Left ventricle myocardium inferior (tissue), 1 donor: ENCODE data around the gene TMEM92. TPM values are rescaled to one million over a fixed set of nuclear protein-coding genes. Genes with fewer than 3 reads are reported as not detected.

Experiments
- DNase-seq: peaks from one replicate; pipeline ENCODE4 v3.0.0-alpha.2; 2020
- H3K27ac ChIP-seq: fragments of 200-600 bp; replicated peaks from 2 replicates; pipeline ENCODE4 v1.8.0; 2021
- H3K27me3 ChIP-seq: fragments of 200-600 bp; 2 replicates; pipeline ENCODE4 v1.8.0; 2021; ENCODE audit warnings: low read depth
- H3K36me3 ChIP-seq: fragments of 200-600 bp; 2 replicates; pipeline ENCODE4 v1.8.0; 2021
- H3K4me1 ChIP-seq: fragments of 200-600 bp; 2 replicates; pipeline ENCODE4 v1.8.0; 2021
- H3K4me3 ChIP-seq: fragments of 200-600 bp; 2 replicates; pipeline ENCODE4 v1.8.0; 2021; ENCODE audit warnings: mild to moderate bottlenecking, moderate library complexity
- H3K9me3 ChIP-seq: fragments of 200-600 bp; replicated peaks from 2 replicates; pipeline ENCODE4 v1.8.0; 2021
- CTCF ChIP-seq: fragments of 200-600 bp; IDR thresholded peaks from 2 replicates; pipeline ENCODE4 v1.8.0; 2021; ENCODE audit warnings: antibody characterized with exemption, mild to moderate bottlenecking, borderline replicate concordance
- intact Hi-C: fragments of 100-400 bp; cut with micrococcal nuclease; formaldehyde crosslinking; loops from one replicate; pipeline ENCODE4 v1.11.0; 2022
- total RNA-seq: library from RNA; stranded (reverse); fragmentation: NEBNext Ultra II Directional; extraction: Animal tissue kit (Norgen Biotek cat#: 25700); gene quantifications from one replicate; pipeline ENCODE4 v1.2.1, GENCODE V29; 2021
- donor health status: DM: no; HTN: yes; CAD: no; lungs with severe emphysema.

TMEM92 gene
- total RNA-seq, 1 donor from 2014 or later: not detected

- H3K4me3 ChIP-seq: no peak overlapping the region
- no peak for TF ChIP-seq CTCF
- H3K27me3 ChIP-seq: peaks cover 71% of the 10 kb centered on the region
- H3K9me3 ChIP-seq: no peaks in the 10 kb centered on the region
- no peak for DNase-seq
- intact Hi-C loops: loop anchor here (5.0 kb wide), 1 partner anchor 73 kb away; the partner anchor contains the start of gene COL1A1
- no peaks in the 10 kb centered on the region for H3K36me3 ChIP-seq
- no peak overlapping the region for H3K27ac ChIP-seq
- H3K4me1 ChIP-seq: peaks cover 17% of the 10 kb centered on the region
These were observed 593 bp downstream of the TMEM92 start for GRCh38 chr17:50274897-50275221.

- peaks cover 75% of the 10 kb centered on the region for H3K27me3 ChIP-seq
- intact Hi-C loops: no loop called here
- H3K36me3 ChIP-seq: no peaks in the 10 kb centered on the region
- DNase-seq: no peak
- peaks cover 16% of the 10 kb centered on the region for H3K4me1 ChIP-seq
- no peaks in the 10 kb centered on the region for H3K9me3 ChIP-seq
- no peak overlapping the region for H3K27ac ChIP-seq
- no peak overlapping the region for H3K4me3 ChIP-seq
- no peak for TF ChIP-seq CTCF
These were observed 1.0 kb downstream of the TMEM92 start for GRCh38 chr17:50275279-50275678.

GRCh38 chr17:50276588-50277356 is 2.5 kb downstream of the TMEM92 start:
- no peak for TF ChIP-seq CTCF
- Histone ChIP-seq H3K36me3 (no peaks in the 10 kb centered on the region), H3K4me1 (peaks cover 13% of the 10 kb centered on the region), H3K27me3 (peaks cover 85% of the 10 kb centered on the region), H3K4me3 (no peak overlapping the region), H3K27ac (no peak overlapping the region), H3K9me3 (no peaks in the 10 kb centered on the region)
- intact Hi-C loops: no loop called here
- no peak for DNase-seq

GRCh38 chr17:50277357-50277754 is 3.1 kb downstream of the TMEM92 start:
- H3K36me3 ChIP-seq: no peaks in the 10 kb centered on the region
- peaks cover 11% of the 10 kb centered on the region for H3K4me1 ChIP-seq
- no peak for DNase-seq
- peaks cover 85% of the 10 kb centered on the region for H3K27me3 ChIP-seq
- H3K4me3 ChIP-seq: no peak overlapping the region
- H3K27ac ChIP-seq: no peak overlapping the region
- TF ChIP-seq CTCF: no peak
- intact Hi-C loops: no loop called here
- H3K9me3 ChIP-seq: no peaks in the 10 kb centered on the region

- peaks cover 80% of the 10 kb centered on the region for H3K27me3 ChIP-seq
- no peaks in the 10 kb centered on the region for H3K4me1 ChIP-seq
- no peak overlapping the region for H3K27ac ChIP-seq
- TF ChIP-seq CTCF: no peak
- no peak for DNase-seq
- no peak overlapping the region for H3K4me3 ChIP-seq
- no peaks in the 10 kb centered on the region for H3K9me3 ChIP-seq
- no peaks in the 10 kb centered on the region for H3K36me3 ChIP-seq
- intact Hi-C loops: no loop called here
These were observed 4.4 kb downstream of the TMEM92 start for GRCh38 chr17:50278526-50279180.
